ENCODE data around the gene NLRP6.

GRCh38 chr11:252666-253065 lies 25.5 kb upstream of the NLRP6 start:
- TF ChIP-seq EZH2 (IDR thresholded peaks at IDR 0.05; ENCODE audit: borderline replicate concordance, low read depth, low read length, poor library complexity, severe bottlenecking) (no peak), CTCF (conservative IDR thresholded peaks at IDR 0.05; ENCODE audit: low read depth, low read length) (no peak)

All from A673 (cell line).